Right lobe of liver (tissue), 6 donors: ENCODE results near the gene AKAP8. TPM values are rescaled to one million over a fixed set of nuclear protein-coding genes. Genes with fewer than 3 reads are reported as not detected.

ENCODE experiments used
- ATAC-seq, 4 donors: fragments of 200-7000 bp; cut with Tn5 transposase; one replicate each; pipeline ENCODE4 v1.9.1; 2020; ENCODE audit warnings: mild to moderate bottlenecking in 4 of 4, moderate library complexity in 4 of 4
- DNase-seq, 3 donors: peaks; one replicate each; pipeline ENCODE4 v3.0.0-alpha.2; 2020
- H3K27ac ChIP-seq, 3 donors: fragments of 200-600 bp; one replicate each; pipeline ENCODE4 v1.8.0; 2022
- H3K27me3 ChIP-seq, 2 donors: fragments of 200-600 bp; one replicate each; pipeline ENCODE4 v1.8.0; 2022
- H3K36me3 ChIP-seq, 4 donors: fragments of 200-600 bp; sonication (generic) in 1 of 4; one replicate each; pipeline versions ENCODE4 v1.5.1 to v1.8.0; 2017 to 2022; ENCODE audit warnings: control low read depth in 1 of 4
- H3K4me1 ChIP-seq, 4 donors: fragments of 200-600 bp; sonication (generic) in 1 of 4; one replicate each; pipeline versions ENCODE4 v1.5.1 to v1.8.0; 2017 to 2022; ENCODE audit warnings: control low read depth in 1 of 4
- H3K4me3 ChIP-seq, 3 donors: fragments of 200-600 bp; one replicate each; pipeline ENCODE4 v1.8.0; 2022
- H3K9me3 ChIP-seq, 4 donors: fragments of 200-600 bp; sonication (generic) in 1 of 4; one replicate each; pipeline versions ENCODE4 v1.5.1 to v1.8.0; 2017 to 2022; ENCODE audit warnings: control low read depth in 1 of 4
- CTCF ChIP-seq, 4 donors: fragments of 200-600 bp in 3 of 4; fragments of 450-650 bp in 1 of 4; IDR thresholded peaks; one replicate each; pipeline versions ENCODE4 v1.5.1 to v1.8.0; 2016 to 2022; ENCODE audit warnings: antibody characterized with exemption in 4 of 4, mild to moderate bottlenecking in 2 of 4
- POLR2A ChIP-seq: fragments of 450-650 bp; IDR thresholded peaks from one replicate; pipeline ENCODE4 v1.6.1; 2017; ENCODE audit warnings: antibody characterized with exemption, mild to moderate bottlenecking
- WGBS: methylation state at CpG from one replicate; pipeline ENCODE4 v1.1.6; 2018; ENCODE audit warnings: low coverage, low lambda C conversion rate; ENCODE audit not compliant: insufficient coverage; ENCODE audit errors: missing lambda C conversion rate; 5-methylcytosine and 5-hydroxymethylcytosine counted together
- intact Hi-C, 2 donors: fragments of 100-400 bp; cut with DNase I; formaldehyde crosslinking; loops; one replicate each; pipeline versions ENCODE4 v1.11.2 to v1.14.1; 2022
- total RNA-seq, 6 experiments: library from RNA; depleted of rRNA in 2 of 6; stranded (reverse); fragments of >200 nt in 2 of 6; fragmentation: NEBNext Ultra II Directional in 3 of 6; extraction: Animal tissue kit (Norgen Biotek cat#: 25700) in 3 of 6; gene quantifications; one replicate each; pipeline versions ENCODE4 v1.1.0 to v1.2.4, GENCODE V29; 2016 to 2023
- donor health status: DM: no; HTN: yes; CAD: no.
- donor health status: DM: no; HTN: no; CAD: no.
- donor health status: DM: no; HTN: no; CAD: no.
- donor health status: DM: no; HTN: yes; CAD: no.
- donor health status: DM: no; HTN: yes; CAD: no.

The AKAP8 gene
- total RNA-seq, 6 experiments from 2014 or later = 10.0 to 20.2 (median 13.3) TPM

- H3K36me3 ChIP-seq = no peaks in the 10 kb centered on the region
- TF ChIP-seq POLR2A = peak; percentile 43
- no peak for TF ChIP-seq CTCF (IDR thresholded peaks at IDR 0.05)
- ATAC-seq (peak; percentile 50 to 66 (median 59)), DNase-seq (peak; percentile 78 to 84 (median 81))
- H3K4me1 ChIP-seq = peaks cover 0 to 43% (median 18%) of the 10 kb centered on the region in 4 donors
- H3K4me3 ChIP-seq = peak overlapping the region; percentile 71 to 96 (median 89)
- no peaks in the 10 kb centered on the region for H3K27me3 ChIP-seq
- no peaks in the 10 kb centered on the region for H3K9me3 ChIP-seq
- WGBS = under 1% methylated on average over 39 of the region's 122 CpGs
- H3K27ac ChIP-seq = peak overlapping the region; percentile 87 to 94 (median 90)
- intact Hi-C loops = no loop called here
Measured at GRCh38 chr19:15331419-15332310, 47.9 kb downstream of the AKAP8 start.

GRCh38 chr19:15330801-15331418, 48.7 kb downstream of the AKAP8 start:
- peaks cover 0 to 51% (median 21%) of the 10 kb centered on the region in 4 donors for H3K4me1 ChIP-seq
- 4% methylated on average over 12 of the region's 17 CpGs for WGBS

GRCh38 chr19:15328312-15328711, 51.3 kb downstream of the AKAP8 start:
- WGBS = 28% methylated on average over 6 of the region's 10 CpGs
- DNase-seq (no peak), ATAC-seq (no peak)
- TF ChIP-seq POLR2A (no peak), CTCF (IDR thresholded peaks at IDR 0.05) (no peak)
- intact Hi-C loops = loop anchor here in 1 of 2 donors (10.0 kb wide), 1 partner anchor 64 kb away; no protein-coding TSS in a partner anchor
- H3K4me1 ChIP-seq = peaks cover 2 to 72% (median 36%) of the 10 kb centered on the region in 4 donors
- peak overlapping the region in 1 of 3 donors; percentile 89 for H3K4me3 ChIP-seq
- no peaks in the 10 kb centered on the region for H3K27me3 ChIP-seq
- H3K9me3 ChIP-seq = no peaks in the 10 kb centered on the region
- no peaks in the 10 kb centered on the region for H3K36me3 ChIP-seq
- peak overlapping the region in 1 of 3 donors; percentile 94 for H3K27ac ChIP-seq

More at GRCh38 chr19:15330801-15331418, 48.7 kb downstream of the AKAP8 start:
- H3K27ac ChIP-seq = peak overlapping the region; percentile 87 to 94 (median 90)
- DNase-seq (no peak), ATAC-seq (peak; percentile 36 to 56 (median 43))
- intact Hi-C loops = no loop called here
- no peaks in the 10 kb centered on the region for H3K36me3 ChIP-seq
- no peaks in the 10 kb centered on the region for H3K27me3 ChIP-seq
- H3K9me3 ChIP-seq = no peaks in the 10 kb centered on the region
- H3K4me3 ChIP-seq = peak overlapping the region; percentile 71 to 96 (median 89)
- TF ChIP-seq CTCF (IDR thresholded peaks at IDR 0.05) (no peak), POLR2A (no peak)

GRCh38 chr19:15324791-15325519, 54.6 kb downstream of the AKAP8 start:
- TF ChIP-seq CTCF (IDR thresholded peaks at IDR 0.05) (no peak), POLR2A (no peak)
- H3K36me3 ChIP-seq = no peaks in the 10 kb centered on the region
- H3K4me1 ChIP-seq = peaks cover 2 to 87% (median 45%) of the 10 kb centered on the region in 4 donors
- DNase-seq (peak in 2 of 3 donors; percentile 61 to 63), ATAC-seq (peak; percentile 53 to 74 (median 64))
- H3K27ac ChIP-seq = peak overlapping the region; percentile 48 to 78 (median 59)
- H3K9me3 ChIP-seq = no peaks in the 10 kb centered on the region
- H3K4me3 ChIP-seq = no peak overlapping the region
- intact Hi-C loops = loop anchor here in 1 of 2 donors (10.0 kb wide), 1 partner anchor 60 kb away; no protein-coding TSS in a partner anchor
- 19% methylated on average over 6 of the region's 6 CpGs for WGBS
- no peaks in the 10 kb centered on the region for H3K27me3 ChIP-seq
